OCI-LY7 (cell line): ENCODE data around the gene PRKN. TPM values are rescaled to one million over a fixed set of nuclear protein-coding genes. Genes with fewer than 3 reads are reported as not detected.

Experiments
- BruUV-seq: library from RNA; stranded (reverse); fragments of 400-500 nt; replicated peaks from 2 replicates; lab custom pipeline; 2021; lab: Mats Ljungman, UMichigan
- CTCF ChIA-PET: fragments of 300-600 bp; sonication (Branson Sonifier 250); formaldehyde crosslinking; loops from one replicate; lab custom pipeline; 2022; ENCODE audit warnings: antibody characterized with exemption; ENCODE audit not compliant: unreplicated experiment; lab: Charles Lee
- POLR2A ChIA-PET: fragments of 300-600 bp; sonication (Branson Sonifier 250); formaldehyde crosslinking; loops from one replicate; lab custom pipeline; 2022; ENCODE audit warnings: antibody characterized with exemption; lab: Charles Lee
- DNase-seq: peaks from one replicate; pipeline ENCODE4 v3.0.0-alpha.2; 2015; ENCODE audit warnings: low spot score
- H2AFZ ChIP-seq: fragments of 200-600 bp; sonication (generic), shearing (Covaris generic); 2 replicates; pipeline ENCODE4 v1.6.1; 2014; ENCODE audit warnings: mild to moderate bottlenecking, antibody characterized with exemption, low read length, moderate library complexity
- H3K27ac ChIP-seq: fragments of 200-600 bp; sonication (generic); 2 replicates; pipeline ENCODE4 v1.5.1; 2014; ENCODE audit warnings: mixed run types, low read depth, mild to moderate bottlenecking, moderate library complexity, low read length, inconsistent platforms; ENCODE audit not compliant: poor library complexity, severe bottlenecking
- H3K36me3 ChIP-seq: fragments of 200-600 bp; sonication (generic); 2 replicates; pipeline ENCODE4 v1.6.1; 2014; ENCODE audit warnings: mild to moderate bottlenecking, antibody characterized with exemption, low read length, moderate library complexity, mixed read lengths; ENCODE audit not compliant: insufficient read depth
- H3K4me1 ChIP-seq: fragments of 200-600 bp; sonication (generic); 2 replicates; pipeline ENCODE4 v1.5.1; 2014; ENCODE audit warnings: mild to moderate bottlenecking, low read length; ENCODE audit not compliant: insufficient read depth, poor library complexity, severe bottlenecking
- H3K4me2 ChIP-seq: fragments of 200-600 bp; sonication (generic); 2 replicates; pipeline ENCODE4 v1.6.1; 2014; ENCODE audit warnings: mild to moderate bottlenecking, low read length
- H3K4me3 ChIP-seq: fragments of 200-600 bp; sonication (generic); 2 replicates; pipeline ENCODE4 v1.5.1; 2014; ENCODE audit warnings: mild to moderate bottlenecking, low read depth, low read length; ENCODE audit not compliant: poor library complexity, severe bottlenecking
- H3K79me2 ChIP-seq: fragments of 200-600 bp; sonication (generic); 2 replicates; pipeline ENCODE4 v1.6.1; 2016; ENCODE audit warnings: low read depth, mild to moderate bottlenecking, low read length, moderate library complexity, mixed read lengths; ENCODE audit not compliant: insufficient read depth
- H3K9me2 ChIP-seq: fragments of 200-600 bp; sonication (generic); 2 replicates; pipeline ENCODE4 v1.6.1; 2016; ENCODE audit warnings: mild to moderate bottlenecking, low read length, mixed read lengths; ENCODE audit not compliant: insufficient read depth
- H3K9me3 ChIP-seq: fragments of 200-600 bp; sonication (generic); 2 replicates; pipeline ENCODE4 v1.6.1; 2014; ENCODE audit warnings: mild to moderate bottlenecking, mixed run types, low read length, mixed read lengths
- H4K20me1 ChIP-seq: fragments of 200-600 bp; sonication (generic); 2 replicates; pipeline ENCODE4 v1.6.1; 2014; ENCODE audit warnings: mild to moderate bottlenecking, antibody characterized with exemption, low read length, moderate library complexity, mixed read lengths; ENCODE audit not compliant: insufficient read depth
- EZH2phosphoT487 ChIP-seq: fragments of 200-600 bp; sonication (generic); IDR thresholded peaks from 2 replicates; pipeline ENCODE4 v1.6.1; 2018; ENCODE audit warnings: low read depth, borderline replicate concordance, mild to moderate bottlenecking, mixed run types, antibody characterized with exemption, low read length, moderate library complexity, mixed read lengths
- intact Hi-C: fragments of 100-400 bp; cut with micrococcal nuclease; formaldehyde crosslinking; loops from one replicate; pipeline ENCODE4 v1.10.0; 2022; ENCODE audit not compliant: unreplicated experiment
- total RNA-seq, 2 experiments: library from RNA; depleted of rRNA in 1 of 2; stranded (reverse); fragments of >200 nt in 1 of 2; shearing (Covaris generic) in 1 of 2; gene quantifications; 2 replicates each; pipeline ENCODE4 v1.2.3, GENCODE V29; 2014 to 2022
- TF ChIP-seq, protein P1 (sequence below): fragments of 200-600 bp; sonication (generic); conservative IDR thresholded peaks from 2 replicates; pipeline ENCODE4 v1.5.1; 2014; ENCODE audit warnings: mild to moderate bottlenecking, antibody characterized with exemption, low read length, moderate library complexity, mixed read lengths

PRKN gene
- total RNA-seq, 2 experiments from 2014 or later, result 1.3 to 2.0 TPM

DNA sequence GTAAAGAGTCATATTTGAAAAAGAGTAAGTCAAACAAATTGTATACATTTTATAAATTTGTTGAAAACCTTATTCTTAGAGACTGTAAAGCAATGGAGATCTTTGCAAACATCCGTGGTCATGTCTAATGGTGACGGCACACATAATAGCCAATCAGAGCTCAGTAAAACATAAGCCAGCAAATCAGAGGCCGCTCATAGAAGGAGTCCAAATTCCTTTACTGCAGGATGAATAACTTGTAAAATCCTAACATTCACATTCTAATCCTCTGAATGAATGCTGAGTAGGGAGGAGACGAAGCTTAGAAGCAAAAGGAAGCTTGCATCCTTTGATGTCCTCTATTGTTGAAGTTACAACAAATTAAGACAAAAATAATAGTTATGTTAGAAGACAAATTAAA, 401.7 kb downstream of the PRKN start:
- Histone ChIP-seq H4K20me1 (no peaks in the 10 kb centered on the region), H3K4me1 (no peaks in the 10 kb centered on the region), H3K4me3 (no peak overlapping the region), H3K79me2 (no peaks in the 10 kb centered on the region), H2AFZ (no peak overlapping the region), H3K36me3 (no peaks in the 10 kb centered on the region), H3K9me3 (0 out of 2 replicates have a peak, but pooled peaks cover 7% of the 10 kb centered on the region), H3K27ac (no peak overlapping the region), H3K4me2 (no peak overlapping the region), H3K9me2 (no peaks in the 10 kb centered on the region)
- CTCF ChIA-PET, result no interaction called here
- TF ChIP-seq, protein P1, sequence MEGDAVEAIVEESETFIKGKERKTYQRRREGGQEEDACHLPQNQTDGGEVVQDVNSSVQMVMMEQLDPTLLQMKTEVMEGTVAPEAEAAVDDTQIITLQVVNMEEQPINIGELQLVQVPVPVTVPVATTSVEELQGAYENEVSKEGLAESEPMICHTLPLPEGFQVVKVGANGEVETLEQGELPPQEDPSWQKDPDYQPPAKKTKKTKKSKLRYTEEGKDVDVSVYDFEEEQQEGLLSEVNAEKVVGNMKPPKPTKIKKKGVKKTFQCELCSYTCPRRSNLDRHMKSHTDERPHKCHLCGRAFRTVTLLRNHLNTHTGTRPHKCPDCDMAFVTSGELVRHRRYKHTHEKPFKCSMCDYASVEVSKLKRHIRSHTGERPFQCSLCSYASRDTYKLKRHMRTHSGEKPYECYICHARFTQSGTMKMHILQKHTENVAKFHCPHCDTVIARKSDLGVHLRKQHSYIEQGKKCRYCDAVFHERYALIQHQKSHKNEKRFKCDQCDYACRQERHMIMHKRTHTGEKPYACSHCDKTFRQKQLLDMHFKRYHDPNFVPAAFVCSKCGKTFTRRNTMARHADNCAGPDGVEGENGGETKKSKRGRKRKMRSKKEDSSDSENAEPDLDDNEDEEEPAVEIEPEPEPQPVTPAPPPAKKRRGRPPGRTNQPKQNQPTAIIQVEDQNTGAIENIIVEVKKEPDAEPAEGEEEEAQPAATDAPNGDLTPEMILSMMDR, result no peak
- no peak for TF ChIP-seq EZH2phosphoT487
- DNase-seq, result no peak
- POLR2A ChIA-PET, result interaction anchor here (0.6 kb wide), 1 partner anchor 868 kb away, joined by 3 read pairs; no protein-coding TSS in a partner anchor
- no TSS peak for BruUV-seq
- intact Hi-C loops, result no loop called here

DNA sequence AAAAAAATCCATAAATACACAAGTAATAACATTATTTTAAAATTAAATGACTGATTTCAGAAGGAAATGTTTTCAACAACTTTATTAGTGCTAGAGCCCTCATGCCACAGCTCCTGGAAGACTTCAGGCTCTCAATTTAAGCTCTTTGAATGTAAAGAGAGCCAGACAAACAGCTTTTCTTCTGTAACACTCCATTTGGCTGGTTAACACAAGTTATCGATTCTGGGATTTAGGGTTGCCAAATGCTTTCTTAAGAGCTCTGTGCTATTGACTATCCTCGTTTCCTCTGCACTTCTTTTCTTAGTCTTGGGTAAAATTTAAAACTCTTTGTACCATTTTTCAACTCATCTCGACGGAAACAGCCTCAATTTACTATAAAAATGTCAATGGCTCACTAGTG, 402.5 kb downstream of the PRKN start:
- no peak for DNase-seq
- H3K4me2 ChIP-seq, result no peak overlapping the region
- H3K79me2 ChIP-seq, result no peaks in the 10 kb centered on the region
- H3K36me3 ChIP-seq, result no peaks in the 10 kb centered on the region
- no peak overlapping the region for H2AFZ ChIP-seq
- no peak overlapping the region for H3K27ac ChIP-seq
- H3K9me2 ChIP-seq, result no peaks in the 10 kb centered on the region
- no peaks in the 10 kb centered on the region for H3K4me1 ChIP-seq
- no TSS peak for BruUV-seq
- CTCF ChIA-PET, result no interaction called here
- POLR2A ChIA-PET, result no interaction called here
- TF ChIP-seq, protein P1, result no peak
- H3K4me3 ChIP-seq, result no peak overlapping the region
- 0 out of 2 replicates have a peak, but pooled peaks cover 7% of the 10 kb centered on the region for H3K9me3 ChIP-seq
- intact Hi-C loops, result no loop called here
- no peaks in the 10 kb centered on the region for H4K20me1 ChIP-seq

DNA sequence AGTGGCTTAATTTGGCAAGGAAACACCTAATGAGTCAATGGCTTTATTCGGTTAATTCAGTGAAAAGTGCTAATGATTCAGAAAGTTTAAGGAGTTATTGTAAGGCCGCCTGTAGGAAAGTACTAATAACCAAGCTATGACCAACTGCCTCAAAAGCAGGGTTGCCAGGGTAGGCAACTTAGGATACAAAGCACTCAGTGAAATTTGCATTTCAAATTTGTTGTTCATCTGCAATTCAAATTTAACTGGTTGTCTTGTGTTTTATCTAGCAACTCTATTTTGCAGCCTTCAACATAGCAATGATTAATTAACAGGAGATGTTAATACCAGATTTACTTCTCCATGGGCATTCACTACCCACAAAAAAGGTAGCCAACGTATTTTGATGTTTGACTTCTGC, 412.3 kb downstream of the PRKN start:
- H3K9me3 ChIP-seq, result no peaks in the 10 kb centered on the region
- no peaks in the 10 kb centered on the region for H4K20me1 ChIP-seq
- H3K36me3 ChIP-seq, result no peaks in the 10 kb centered on the region
- TF ChIP-seq EZH2phosphoT487, result no peak
- TF ChIP-seq, protein P1, result no peak
- no TSS peak for BruUV-seq
- POLR2A ChIA-PET, result interaction anchor here (0.6 kb wide), 1 partner anchor 790 kb away, joined by 3 read pairs; no protein-coding TSS in a partner anchor
- no peak overlapping the region for H3K27ac ChIP-seq
- H2AFZ ChIP-seq, result no peak overlapping the region
- no peak for DNase-seq
- CTCF ChIA-PET, result no interaction called here
- H3K4me2 ChIP-seq, result no peak overlapping the region
- H3K4me1 ChIP-seq, result no peaks in the 10 kb centered on the region
- no peaks in the 10 kb centered on the region for H3K9me2 ChIP-seq
- no peaks in the 10 kb centered on the region for H3K79me2 ChIP-seq
- no peak overlapping the region for H3K4me3 ChIP-seq
- intact Hi-C loops, result no loop called here
